IMR-90 (cell line): ENCODE results near the gene TTF2. TPM values are rescaled to one million over a fixed set of nuclear protein-coding genes. Genes with fewer than 3 reads are reported as not detected.

Experiments used
- ATAC-seq: fragments of 200-7000 bp; cut with Tn5 transposase; 2 replicates; pipeline ENCODE4 v1.9.1; 2020; ENCODE audit warnings: low read depth, mild to moderate bottlenecking, moderate library complexity
- BruUV-seq: library from RNA; stranded (reverse); fragments of 400-500 nt; replicated peaks from 2 replicates; lab custom pipeline; 2021; lab: Mats Ljungman, UMichigan
- CTCF ChIA-PET: fragments of 300-600 bp; formaldehyde crosslinking; extraction: SDS; loops from one replicate; lab custom pipeline; 2021; ENCODE audit warnings: antibody characterized with exemption; lab: Yijun Ruan, JAX
- POLR2A ChIA-PET: fragments of 300-600 bp; sonication (Branson Sonifier 250); formaldehyde crosslinking; loops from one replicate; lab custom pipeline; 2022; ENCODE audit warnings: antibody characterized with exemption; ENCODE audit not compliant: unreplicated experiment; lab: Charles Lee
- DNase-seq: peaks from one replicate; pipeline ENCODE4 v3.0.0; 2013
- H2AFZ ChIP-seq: replicated peaks from 2 replicates; pipeline ENCODE3; 2013; ENCODE audit warnings: low read length, mild to moderate bottlenecking; ENCODE audit not compliant: poor library complexity
- H2AK5ac ChIP-seq: 2 replicates; pipeline ENCODE4 v1.6.1; 2013; ENCODE audit warnings: low read depth, low read length, inconsistent platforms
- H2AK9ac ChIP-seq: replicated peaks from 2 replicates; pipeline ENCODE3; 2013; ENCODE audit warnings: mild to moderate bottlenecking, low read depth, low read length, moderate library complexity; ENCODE audit not compliant: poor library complexity
- H2BK120ac ChIP-seq: 2 replicates; pipeline ENCODE4 v1.6.1; 2013; ENCODE audit warnings: low read depth, low read length, inconsistent platforms
- H2BK15ac ChIP-seq: 3 replicates; pipeline ENCODE4 v1.6.1; 2013; ENCODE audit warnings: low read depth, low read length, inconsistent platforms
- H2BK20ac ChIP-seq: 2 replicates; pipeline ENCODE4 v1.6.1; 2013; ENCODE audit warnings: low read depth, mild to moderate bottlenecking, inconsistent platforms, low read length, moderate library complexity
- H2BK5ac ChIP-seq: 2 replicates; pipeline ENCODE4 v1.6.1; 2013; ENCODE audit warnings: mild to moderate bottlenecking, low read depth, low read length, inconsistent platforms; ENCODE audit not compliant: poor library complexity, severe bottlenecking
- H3K14ac ChIP-seq: replicated peaks from 2 replicates; pipeline ENCODE4 v1.6.1; 2013; ENCODE audit warnings: low read depth, low read length, inconsistent platforms
- H3K18ac ChIP-seq: 2 replicates; pipeline ENCODE4 v1.6.1; 2013; ENCODE audit warnings: low read depth, low read length, control low read depth
- H3K23ac ChIP-seq: 2 replicates; pipeline ENCODE4 v1.6.1; 2013; ENCODE audit warnings: low read depth, low read length, inconsistent platforms
- H3K27ac ChIP-seq: 2 replicates; pipeline ENCODE4 v1.5.1; 2013; ENCODE audit warnings: mild to moderate bottlenecking, control low read depth, low read length; ENCODE audit not compliant: insufficient read depth
- H3K27me3 ChIP-seq: 2 replicates; pipeline ENCODE4 v1.6.1; 2013; ENCODE audit warnings: low read length; ENCODE audit not compliant: control insufficient read depth, insufficient read depth
- H3K36me3 ChIP-seq: 2 replicates; pipeline ENCODE4 v1.6.1; 2013; ENCODE audit warnings: low read length, mixed read lengths; ENCODE audit not compliant: control insufficient read depth, insufficient read depth
- H3K4ac ChIP-seq: 2 replicates; pipeline ENCODE4 v1.6.1; 2013; ENCODE audit warnings: low read depth, low read length, inconsistent platforms
- H3K4me1 ChIP-seq: 2 replicates; pipeline ENCODE4 v1.6.1; 2013; ENCODE audit warnings: low read length, mixed read lengths; ENCODE audit not compliant: control insufficient read depth, insufficient read depth
- H3K4me2 ChIP-seq: 2 replicates; pipeline ENCODE4 v1.6.1; 2013; ENCODE audit warnings: low read depth, mild to moderate bottlenecking, control low read depth, low read length, moderate library complexity
- H3K4me3 ChIP-seq: 2 replicates; pipeline ENCODE4 v1.5.1; 2013; ENCODE audit warnings: low read depth, mild to moderate bottlenecking, control low read depth, low read length, moderate library complexity; ENCODE audit not compliant: insufficient read depth
- H3K56ac ChIP-seq: 2 replicates; pipeline ENCODE4 v1.6.1; 2013; ENCODE audit warnings: low read length, inconsistent platforms; ENCODE audit not compliant: insufficient read depth; ENCODE audit errors: extremely low read depth
- H3K79me1 ChIP-seq, 2 experiments: 2 replicates each; pipeline ENCODE4 v1.6.1; 2013; ENCODE audit warnings: low read length in 2 of 2, inconsistent platforms in 1 of 2, low read depth in 1 of 2
- H3K9ac ChIP-seq: 2 replicates; pipeline ENCODE4 v1.6.1; 2013; ENCODE audit warnings: low read depth, low read length, control low read depth
- H3K9me1 ChIP-seq: 2 replicates; pipeline ENCODE4 v1.6.1; 2013; ENCODE audit warnings: low read length, inconsistent platforms; ENCODE audit not compliant: insufficient read depth
- H3K9me3 ChIP-seq: 2 replicates; pipeline ENCODE4 v1.6.1; 2013; ENCODE audit warnings: low read length; ENCODE audit not compliant: control insufficient read depth, insufficient read depth
- H4K20me1 ChIP-seq: 2 replicates; pipeline ENCODE4 v1.6.1; 2013; ENCODE audit warnings: low read length, inconsistent platforms; ENCODE audit not compliant: insufficient read depth
- H4K5ac ChIP-seq: 2 replicates; pipeline ENCODE4 v1.6.1; 2013; ENCODE audit warnings: mild to moderate bottlenecking, low read depth, low read length, control low read depth
- H4K8ac ChIP-seq, 2 experiments: 2 replicates each; pipeline ENCODE4 v1.6.1; 2013; ENCODE audit warnings: low read depth in 2 of 2, low read length in 2 of 2, control low read depth in 1 of 2, inconsistent platforms in 1 of 2
- H4K91ac ChIP-seq: 2 replicates; pipeline ENCODE4 v1.6.1; 2013; ENCODE audit warnings: low read depth, low read length, inconsistent platforms; ENCODE audit not compliant: insufficient read depth
- CEBPB ChIP-seq: IDR thresholded peaks from 2 replicates; pipeline ENCODE4 v1.6.1; 2012; ENCODE audit warnings: low read depth, low read length, improper control_type of control experiment
- ELK1 ChIP-seq: fragments of 150-350 bp; IDR thresholded peaks from 2 replicates; pipeline ENCODE4 v1.6.1; 2016; ENCODE audit warnings: low read depth, mild to moderate bottlenecking, low read length, moderate library complexity, borderline replicate concordance
- FOS ChIP-seq: fragments of 150-350 bp; IDR thresholded peaks from 2 replicates; pipeline ENCODE4 v1.6.1; 2016; ENCODE audit warnings: low read depth, low read length
- MAFK ChIP-seq: IDR thresholded peaks from 2 replicates; pipeline ENCODE4 v1.6.1; 2012; ENCODE audit warnings: low read depth, low read length, improper control_type of control experiment
- MAZ ChIP-seq: IDR thresholded peaks from 2 replicates; pipeline ENCODE4 v1.6.1; 2012; ENCODE audit warnings: low read depth, mild to moderate bottlenecking, low read length, improper control_type of control experiment, moderate library complexity, borderline replicate concordance
- MXI1 ChIP-seq: IDR thresholded peaks from 2 replicates; pipeline ENCODE4 v1.6.1; 2012; ENCODE audit warnings: low read depth, mild to moderate bottlenecking, low read length, moderate library complexity, borderline replicate concordance
- NFE2L2 ChIP-seq: fragments of 150-350 bp; IDR thresholded peaks from 2 replicates; pipeline ENCODE4 v1.6.1; 2016; ENCODE audit warnings: low read depth, mild to moderate bottlenecking, low read length
- RFX5 ChIP-seq: IDR thresholded peaks from 2 replicates; pipeline ENCODE4 v1.8.0; 2012; ENCODE audit warnings: low read depth, mild to moderate bottlenecking, low read length, moderate library complexity
- USF2 ChIP-seq: fragments of 150-350 bp; IDR thresholded peaks from 2 replicates; pipeline ENCODE4 v1.6.1; 2017; ENCODE audit warnings: mild to moderate bottlenecking, antibody characterized with exemption, low read length, low read depth
- WGBS, 2 experiments: methylation state at CpG; one replicate each; pipeline versions ENCODE4 v1.1.5 to v1.1.7; 2013; ENCODE audit warnings: missing lambda C conversion rate in 2 of 2; ENCODE audit not compliant: insufficient read length in 1 of 2; ENCODE audit errors: extremely low coverage in 2 of 2; 5-methylcytosine and 5-hydroxymethylcytosine counted together
- dilution Hi-C: fragments of 300-500 bp; cut with HindIII; formaldehyde crosslinking; loops from one replicate; pipeline ENCODE4 v1.14.3; 2018; ENCODE audit warnings: low sequenced_read_pairs; ENCODE audit not compliant: unreplicated experiment
- in situ Hi-C: fragments of 300-500 bp; cut with MboI; formaldehyde crosslinking; loops from 3 replicates; pipeline ENCODE4 v1.14.3; 2019; ENCODE audit warnings: low sequenced_read_pairs, inconsistent platforms, mixed read lengths
- intact Hi-C: fragments of 100-400 bp; cut with micrococcal nuclease; formaldehyde crosslinking; loops from 2 replicates; pipeline ENCODE4 v1.10.0; 2022
- polyA plus RNA-seq, 3 experiments: library from polyadenylated mRNA; depleted of rRNA; stranded (reverse); fragments of >200 nt; gene quantifications; 2 replicates each; pipeline ENCODE4 v1.2.3, GENCODE V29; 2012; ENCODE audit warnings: low replicate concordance in 1 of 3
- total RNA-seq: library from RNA; depleted of rRNA; stranded (reverse); fragments of >200 nt; gene quantifications from 2 replicates; pipeline ENCODE4 v1.2.3, GENCODE V29; 2012

TTF2 gene
- total and polyA plus RNA-seq, 2 of the 4 experiments (the other 2 are of a cell fraction) = 11.5 to 14.7 TPM

GRCh38 chr1:117096951-117097408, 36.9 kb downstream of the TTF2 start:
- H3K9me1 ChIP-seq = peaks cover 25% of the 10 kb centered on the region
- ATAC-seq (no peak), DNase-seq (peak; percentile 61)
- peaks cover 0 to 8% of the 10 kb centered on the region in 2 experiments; a peak in 1 of 4 replicates for H3K79me1 ChIP-seq
- peak overlapping the region; percentile 18 to 39; a peak in 1 of 4 replicates for H4K8ac ChIP-seq
- H2AK9ac ChIP-seq = no peak overlapping the region
- H2AFZ ChIP-seq = no peak overlapping the region
- H4K20me1 ChIP-seq = peaks cover 3% of the 10 kb centered on the region; the same call in 1 of the 2 replicates
- H2BK5ac ChIP-seq = peak overlapping the region; percentile 43
- H3K4me1 ChIP-seq = peaks cover 24% of the 10 kb centered on the region
- H4K5ac ChIP-seq = 0 out of 2 replicates have a peak overlapping the region, but pooled peaks have one; percentile 53
- BruUV-seq = no TSS peak
- peak overlapping the region; percentile 78; the same call in 1 of the 2 replicates for H3K14ac ChIP-seq
- no peak overlapping the region for H3K4me3 ChIP-seq
- peak overlapping the region; percentile 8; the same call in 1 of the 2 replicates for H3K4ac ChIP-seq
- no peak overlapping the region for H3K56ac ChIP-seq
- peaks cover 3% of the 10 kb centered on the region for H3K36me3 ChIP-seq
- intact Hi-C loops (no loop called here), in situ Hi-C loops (no loop called here), dilution Hi-C loops (no loop called here)
- no peak overlapping the region for H3K9ac ChIP-seq
- ChIA-PET CTCF (interaction anchor here (0.7 kb wide), 1 partner anchor 45 kb away, joined by 4 read pairs; no protein-coding TSS in a partner anchor), POLR2A (no interaction called here)
- TF ChIP-seq MXI1 (no peak), USF2 (no peak), RFX5 (no peak), CEBPB (no peak), ELK1 (no peak), FOS (no peak), NFE2L2 (no peak), MAZ (no peak), MAFK (no peak)
- 88% methylated on average over 3 of the region's 3 CpGs; no CpG with 5 or more reads in 1 of the 2 experiments for WGBS, 2 experiments
- peak overlapping the region; percentile 68; the same call in 1 of the 2 replicates for H2AK5ac ChIP-seq
- H3K27ac ChIP-seq = no peak overlapping the region
- no peaks in the 10 kb centered on the region for H3K9me3 ChIP-seq
- peak overlapping the region; percentile 49; the same call in 2 of the 3 replicates for H2BK15ac ChIP-seq
- H2BK120ac ChIP-seq = peak overlapping the region; percentile 73
- peak overlapping the region; percentile 87 for H3K18ac ChIP-seq
- H3K27me3 ChIP-seq = no peaks in the 10 kb centered on the region
- H2BK20ac ChIP-seq = peak overlapping the region; percentile 76
- peak overlapping the region; percentile 62; the same call in 1 of the 2 replicates for H4K91ac ChIP-seq
- peak overlapping the region; percentile 39; the same call in 1 of the 2 replicates for H3K4me2 ChIP-seq
- no peak overlapping the region for H3K23ac ChIP-seq
